Measurements from ENCODE around the gene RNF157. TPM values are rescaled to one million over a fixed set of nuclear protein-coding genes. Genes with fewer than 3 reads are reported as not detected.
"Not testable (repeated sequence)": the region's sequence is repeated elsewhere in the genome, so short reads cannot be mapped to it uniquely, and the experiment has no call there.

Gene RNF157
- total RNA-seq, 2 experiments from 2014 or later = 16.0 to 21.1 TPM

- CTCF ChIA-PET = interaction anchor here (0.9 to 3.3 kb wide), 8 partner anchors 7 to 84 kb away, joined by 3 to 17 read pairs (median 6); no protein-coding TSS in a partner anchor
Measured at GRCh38 chr17:76263896-76264295, 23.6 kb upstream of the RNF157 start.

GRCh38 chr17:76262732-76263344 lies 22.5 kb upstream of the RNF157 start:
- CTCF ChIA-PET = interaction anchor here (0.8 to 3.3 kb wide), 5 partner anchors 11 to 81 kb away, joined by 3 to 17 read pairs (median 4); no protein-coding TSS in a partner anchor
- POLR2A ChIA-PET = interaction anchor here (1.0 to 2.4 kb wide), 4 partner anchors 9 to 24 kb away, joined by 3 to 14 read pairs (median 4); partner anchors contain the start of gene RNF157

More at GRCh38 chr17:76263896-76264295, 23.6 kb upstream of the RNF157 start:
- POLR2A ChIA-PET = interaction anchor here (0.7 to 2.4 kb wide), 12 partner anchors 9 to 192 kb away, joined by 3 to 19 read pairs (median 4); partner anchors contain the start of genes RNF157 and SRP68

- CTCF ChIA-PET = interaction anchor here (0.7 to 1.5 kb wide), 2 partner anchors 13 to 18 kb away, joined by 3 to 7 read pairs; no protein-coding TSS in a partner anchor
Measured at GRCh38 chr17:76261421-76262215, 21.3 kb upstream of the RNF157 start.

GRCh38 chr17:76260669-76261068 lies 20.4 kb upstream of the RNF157 start:
- CTCF ChIA-PET = interaction anchor here (1.5 kb wide), 1 partner anchor 19 kb away, joined by 7 read pairs; no protein-coding TSS in a partner anchor
- POLR2A ChIA-PET = no interaction called here

More at GRCh38 chr17:76261421-76262215, 21.3 kb upstream of the RNF157 start:
- POLR2A ChIA-PET = interaction anchor here (0.5 to 1.2 kb wide), 3 partner anchors 10 to 76 kb away, joined by 4 to 5 read pairs (median 4); no protein-coding TSS in a partner anchor

GRCh38 chr17:76260220-76260619 lies 19.9 kb upstream of the RNF157 start:
- POLR2A ChIA-PET = no interaction called here
- CTCF ChIA-PET = interaction anchor here (1.5 kb wide), 1 partner anchor 19 kb away, joined by 7 read pairs; no protein-coding TSS in a partner anchor

GRCh38 chr17:76256430-76257050 lies 16.2 kb upstream of the RNF157 start:
- CTCF ChIA-PET = interaction anchor here (0.6 to 2.7 kb wide), 10 partner anchors 8 to 114 kb away, joined by 3 to 9 read pairs (median 3); partner anchors contain the start of gene UBALD2
- POLR2A ChIA-PET = interaction anchor here (0.7 to 2.6 kb wide), 12 partner anchors 8 to 110 kb away, joined by 3 to 55 read pairs (median 4); partner anchors contain the start of genes RNF157 and UBALD2

GRCh38 chr17:76255801-76256429 lies 15.6 kb upstream of the RNF157 start:
- POLR2A ChIA-PET = interaction anchor here (0.9 to 2.6 kb wide), 9 partner anchors 9 to 74 kb away, joined by 3 to 55 read pairs (median 8); partner anchors contain the start of genes RNF157 and UBALD2
- CTCF ChIA-PET = interaction anchor here (0.7 to 2.7 kb wide), 8 partner anchors 8 to 33 kb away, joined by 3 to 10 read pairs (median 3); partner anchors contain the start of gene UBALD2

GRCh38 chr17:76254275-76254674 lies 14.0 kb upstream of the RNF157 start:
- POLR2A ChIA-PET = interaction anchor here (1.1 kb wide), 1 partner anchor 10 kb away, joined by 4 read pairs; no protein-coding TSS in a partner anchor
- CTCF ChIA-PET = interaction anchor here (1.3 to 2.6 kb wide), 3 partner anchors 9 to 133 kb away, joined by 4 to 10 read pairs (median 8); no protein-coding TSS in a partner anchor

- ChIA-PET CTCF (interaction anchor here (1.3 to 2.6 kb wide), 3 partner anchors 8 to 132 kb away, joined by 4 to 10 read pairs (median 8); no protein-coding TSS in a partner anchor), POLR2A (no interaction called here)
Measured at GRCh38 chr17:76253841-76254240, 13.5 kb upstream of the RNF157 start.

GRCh38 chr17:76252967-76253766 lies 12.9 kb upstream of the RNF157 start:
- POLR2A ChIA-PET = not testable (repeated sequence)
- CTCF ChIA-PET = interaction anchor here (1.1 to 2.6 kb wide), 4 partner anchors 8 to 132 kb away, joined by 4 to 10 read pairs (median 6); no protein-coding TSS in a partner anchor

- CTCF ChIA-PET = interaction anchor here (0.6 to 2.6 kb wide), 3 partner anchors 14 to 83 kb away, joined by 4 to 8 read pairs (median 4); no protein-coding TSS in a partner anchor
- POLR2A ChIA-PET = no interaction called here
Measured at GRCh38 chr17:76252040-76252954, 12.0 kb upstream of the RNF157 start.

GRCh38 chr17:76251478-76252039 lies 11.3 kb upstream of the RNF157 start:
- ChIA-PET POLR2A (no interaction called here), CTCF (interaction anchor here (0.6 kb wide), 1 partner anchor 82 kb away, joined by 4 read pairs; no protein-coding TSS in a partner anchor)

- POLR2A ChIA-PET = no interaction called here
- CTCF ChIA-PET = no interaction called here
Measured at GRCh38 chr17:76250141-76250540, 9.8 kb upstream of the RNF157 start.

GRCh38 chr17:76248013-76248782 lies 7.9 kb upstream of the RNF157 start:
- ChIA-PET CTCF (interaction anchor here (0.5 to 3.8 kb wide), 4 partner anchors 8 to 55 kb away, joined by 3 to 17 read pairs (median 8); partner anchors contain the start of gene UBALD2), POLR2A (interaction anchor here (0.9 to 4.4 kb wide), 2 partner anchors 16 to 23 kb away, joined by 3 to 49 read pairs; no protein-coding TSS in a partner anchor)

GRCh38 chr17:76247304-76247703 lies 7.0 kb upstream of the RNF157 start:
- CTCF ChIA-PET = interaction anchor here (0.7 to 3.8 kb wide), 7 partner anchors 9 to 66 kb away, joined by 3 to 17 read pairs (median 6); partner anchors contain the start of gene UBALD2
- POLR2A ChIA-PET = interaction anchor here (0.6 to 4.4 kb wide), 6 partner anchors 9 to 126 kb away, joined by 3 to 49 read pairs (median 5); no protein-coding TSS in a partner anchor

Data from activated CD8-positive, alpha-beta memory T cell treated with anti-CD3 and anti-CD28 coated beads for 36 hours (primary cell).